Islet of Langerhans (tissue), 1 donor: ENCODE measurements around the gene CD81.

ENCODE experiments used
- FAIRE-seq: peaks from one replicate; lab custom pipeline; 2011; peaks lifted over from hg19 to GRCh38; lab: Jason Lieb, UNC

Gene CD81

DNA sequence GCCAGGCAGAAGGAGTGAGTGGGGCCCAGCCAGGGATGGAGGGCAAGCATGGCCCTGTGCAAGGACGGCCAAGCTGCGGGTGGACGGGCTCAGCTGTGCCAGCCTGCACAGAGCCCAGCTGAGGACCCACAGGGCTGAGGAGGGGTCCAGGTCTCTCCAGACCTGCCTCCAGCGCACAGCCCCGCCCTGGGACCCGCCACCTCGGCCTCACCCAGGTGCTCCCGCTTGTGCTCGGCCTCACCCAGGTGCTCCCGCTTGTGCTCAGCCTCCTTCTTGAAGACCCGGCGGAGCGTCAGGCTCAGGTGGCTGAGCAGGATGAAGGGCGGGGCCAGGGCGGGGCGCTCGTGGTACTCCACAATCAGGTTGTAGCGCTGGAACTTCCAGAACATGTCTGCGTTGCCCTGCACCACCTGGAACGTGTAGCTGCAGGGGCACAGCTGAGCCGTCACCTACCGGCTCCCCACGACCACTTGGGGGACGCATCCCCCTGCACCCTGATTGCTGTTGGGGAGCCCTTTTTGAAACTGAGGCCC lies 29.8 kb downstream of the CD81 start:
- FAIRE-seq, result no peak

DNA sequence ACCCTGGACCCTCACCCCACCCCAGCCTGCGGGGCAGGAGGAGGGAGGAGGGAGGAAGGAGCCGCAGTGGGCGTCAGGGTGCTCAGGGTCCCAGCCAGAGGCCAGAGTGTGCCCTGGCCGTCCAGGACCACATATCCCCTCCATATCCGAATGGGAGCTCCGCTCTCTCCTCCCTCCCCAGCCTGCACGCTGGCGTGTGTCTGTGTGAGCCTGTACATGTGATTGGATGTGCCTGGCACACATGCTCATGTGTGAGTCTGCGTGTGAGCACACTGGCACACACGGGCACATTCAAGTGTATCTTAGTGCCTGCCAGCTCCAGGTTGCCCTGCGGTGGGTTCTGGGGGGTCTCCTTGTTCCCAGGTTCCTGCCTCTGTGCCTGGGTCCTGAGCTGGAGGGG lies 31.6 kb downstream of the CD81 start:
- FAIRE-seq, result no peak

DNA sequence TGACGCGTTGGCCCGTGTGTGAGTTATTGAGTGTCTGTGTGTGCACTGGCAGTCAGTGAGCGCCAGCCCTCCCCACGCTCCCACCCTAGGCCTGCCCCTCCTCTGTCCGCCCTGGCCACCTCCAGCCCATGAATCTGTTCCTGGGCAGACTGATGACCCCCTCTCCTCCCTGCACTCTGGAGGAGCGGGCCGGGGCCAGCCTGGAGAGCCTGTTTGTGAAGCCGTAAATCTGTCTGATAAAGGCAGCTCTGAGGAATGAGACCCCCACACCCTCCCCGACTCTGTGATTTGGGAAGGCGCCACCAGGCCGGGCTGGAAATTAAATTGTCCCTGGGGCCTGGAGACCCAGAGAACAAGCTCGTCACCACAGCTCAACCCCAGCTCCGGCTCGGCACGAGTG lies 32.0 kb downstream of the CD81 start:
- FAIRE-seq, result no peak

DNA sequence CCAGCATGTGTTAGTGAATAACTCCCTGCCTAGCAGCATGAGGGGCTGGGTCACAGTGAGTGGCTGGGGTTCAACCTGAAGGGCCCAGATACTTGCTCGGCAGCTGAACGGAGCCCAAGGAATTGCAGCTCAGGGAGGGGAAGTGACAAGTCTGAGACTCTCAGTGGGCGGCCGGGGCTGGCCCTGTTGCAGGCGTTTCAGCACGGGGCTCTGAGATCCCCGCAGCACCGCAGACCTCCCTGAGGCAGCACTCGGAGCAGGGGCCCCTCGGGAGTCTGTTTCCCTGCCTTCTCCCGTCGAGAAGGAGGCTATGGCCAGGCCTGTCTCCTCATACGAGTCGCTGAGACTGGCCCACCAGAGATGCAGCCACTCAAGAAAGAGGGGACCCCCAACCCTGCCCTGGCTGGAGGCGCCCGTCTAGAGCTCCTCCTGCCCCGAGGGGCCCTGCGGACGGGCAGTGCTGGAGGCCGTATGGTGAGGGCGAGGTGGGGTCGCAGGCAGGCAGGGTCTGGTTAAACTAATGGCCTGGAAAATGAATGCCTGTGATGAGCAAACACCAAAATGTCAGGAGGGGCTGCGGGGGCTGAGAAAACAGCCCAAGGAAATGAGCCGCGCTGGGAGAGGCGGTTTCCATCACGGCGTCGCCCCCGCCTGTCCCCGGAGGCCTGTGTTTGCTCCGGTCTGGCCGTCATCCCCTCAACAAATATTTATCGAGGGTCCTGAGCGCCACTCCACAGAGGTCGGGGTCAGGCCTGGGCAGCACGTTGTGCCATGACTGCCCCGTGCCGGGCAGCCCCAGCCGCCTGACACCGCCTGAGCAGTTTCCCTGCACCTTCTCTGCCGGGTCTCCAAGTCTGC lies 32.7 kb downstream of the CD81 start:
- no peak for FAIRE-seq

DNA sequence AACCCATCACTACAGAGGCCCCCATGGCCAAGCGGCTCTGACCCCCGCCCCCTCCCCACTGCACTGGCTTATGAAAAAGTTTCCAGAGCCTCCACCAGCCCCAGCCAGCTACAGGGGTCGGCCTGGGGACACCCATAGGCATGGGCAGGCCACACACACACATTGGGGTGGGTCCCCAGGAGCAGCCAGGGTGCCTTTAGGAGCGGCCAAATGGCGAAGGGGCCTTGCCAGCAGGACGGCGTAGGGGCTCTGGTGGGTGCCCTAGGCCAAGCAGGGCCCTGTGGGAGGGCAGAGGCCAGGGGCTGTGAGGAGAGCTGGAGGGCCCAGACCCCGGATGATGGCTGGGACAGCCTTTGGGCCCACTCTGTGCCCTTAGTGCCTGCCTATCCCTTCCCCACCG lies 33.5 kb downstream of the CD81 start:
- FAIRE-seq, result no peak

DNA sequence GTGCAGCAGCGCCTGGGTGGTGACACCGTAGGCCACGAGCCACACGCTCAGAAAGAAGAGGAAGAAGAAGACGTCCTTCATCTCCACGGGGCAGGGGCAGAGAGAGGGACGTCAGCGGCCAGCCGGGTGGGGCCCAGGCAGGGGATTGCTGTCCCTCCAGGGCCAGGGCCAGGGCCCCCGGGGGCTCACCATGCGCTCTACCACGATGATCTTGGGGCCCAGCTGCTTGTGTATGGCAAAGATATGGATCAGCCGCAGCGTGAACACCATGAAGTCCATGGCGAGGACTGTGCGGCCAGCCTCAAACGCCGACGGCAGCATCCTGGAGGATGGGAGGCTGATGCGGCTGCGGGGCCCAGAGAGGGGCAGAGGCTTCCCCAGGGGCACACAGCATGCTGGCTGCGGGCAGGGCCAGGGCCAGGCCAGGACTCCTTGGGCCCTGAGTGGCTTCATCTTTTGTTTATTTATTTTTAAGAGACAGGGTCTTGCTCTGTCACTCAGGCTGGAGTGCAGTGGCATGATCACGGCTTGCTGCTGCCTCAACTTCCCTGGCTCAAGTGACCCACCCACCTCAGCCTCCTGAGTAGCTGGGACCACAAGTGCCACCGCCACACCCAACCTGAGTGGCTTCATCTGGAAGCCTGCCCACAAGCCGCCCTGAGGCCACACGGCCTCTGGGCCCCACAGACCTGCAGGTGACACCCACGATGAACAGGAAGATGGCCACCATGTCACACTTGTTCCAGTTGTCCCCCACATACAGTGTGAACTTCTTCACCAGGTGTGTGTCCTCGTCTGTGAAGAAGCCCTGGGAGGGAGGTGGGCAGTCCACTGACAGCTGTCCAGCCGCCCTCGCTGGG lies 34.6 kb downstream of the CD81 start:
- no peak for FAIRE-seq

DNA sequence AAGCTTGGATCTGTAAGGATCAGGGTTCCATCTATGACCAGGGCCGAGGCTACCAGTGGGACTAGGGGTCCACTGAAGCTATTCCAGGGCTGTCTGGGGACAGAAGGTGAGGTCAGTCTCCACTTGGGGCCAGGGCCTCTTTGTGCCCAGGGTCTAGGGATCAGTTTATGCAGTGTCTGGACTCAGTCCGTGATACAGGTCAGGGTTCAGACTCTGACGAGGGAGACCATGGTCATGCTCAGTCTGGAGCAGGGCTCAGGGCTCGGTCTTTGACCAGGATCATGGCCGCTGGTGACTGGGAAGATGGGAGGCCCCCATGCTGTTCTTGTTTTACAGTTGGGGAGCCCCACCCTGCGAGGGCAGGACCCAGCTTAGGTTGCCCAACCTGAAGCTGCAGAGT lies 35.2 kb downstream of the CD81 start:
- no peak for FAIRE-seq

DNA sequence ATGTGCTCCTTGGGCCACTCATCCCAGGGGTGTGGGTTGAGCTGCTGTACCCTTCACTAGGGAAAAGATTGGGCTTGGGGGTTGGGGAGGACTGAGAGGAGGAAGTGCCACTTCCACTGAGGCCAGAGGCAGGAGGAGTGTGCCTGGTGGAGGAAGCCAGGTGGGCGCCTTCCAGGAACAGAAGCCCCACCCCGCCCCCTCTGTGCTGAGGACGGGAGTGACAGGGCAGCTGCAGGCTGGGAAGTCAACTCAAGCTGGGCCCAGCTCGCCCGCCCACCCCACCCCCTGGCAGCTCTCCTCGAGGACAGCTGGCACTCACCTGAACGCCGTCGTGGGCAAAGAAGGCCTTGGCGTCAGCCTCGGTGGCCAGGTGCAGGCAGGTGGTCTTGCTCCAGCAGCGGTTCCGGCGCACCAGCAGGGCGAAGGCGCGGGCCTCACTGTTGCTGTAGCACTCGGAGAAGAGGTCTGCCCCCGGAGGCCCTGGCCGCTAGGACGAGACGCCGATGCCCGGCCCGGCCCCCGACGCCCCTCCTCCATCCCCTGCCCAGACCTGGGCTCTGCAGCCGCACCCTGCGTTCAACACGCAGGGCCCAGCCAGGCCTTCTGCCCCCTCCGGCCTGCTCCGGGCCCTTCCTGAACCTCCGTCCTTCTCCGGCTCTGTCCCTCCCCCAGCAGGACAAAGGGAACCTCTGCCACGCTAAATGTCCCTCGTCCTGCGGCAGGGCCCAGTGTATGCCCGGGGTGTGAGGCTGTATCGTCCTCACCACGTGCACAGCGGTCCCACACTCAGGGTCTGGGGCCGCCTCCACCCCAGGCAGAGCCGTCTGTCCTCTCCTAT lies 36.9 kb downstream of the CD81 start:
- FAIRE-seq, result no peak

DNA sequence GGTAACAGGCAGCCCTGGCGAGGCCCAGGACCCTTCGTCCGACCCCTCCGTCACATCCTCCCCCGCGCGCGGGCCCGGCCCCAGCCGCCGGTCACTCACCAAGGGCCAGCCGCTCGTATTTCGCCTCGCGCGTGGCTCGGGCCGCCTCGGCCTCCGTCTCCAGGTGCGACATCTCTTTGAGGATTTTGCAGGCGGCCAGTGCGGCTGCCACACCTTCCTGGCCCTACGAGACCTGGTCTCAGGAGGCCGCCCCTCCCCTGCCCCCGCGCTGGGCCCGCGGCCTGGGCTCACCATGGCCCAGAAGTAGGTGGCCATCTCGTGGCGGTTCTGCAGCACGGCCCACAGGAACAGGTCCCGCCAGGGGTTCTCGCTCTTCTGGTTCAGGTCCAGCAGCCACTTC lies 37.5 kb downstream of the CD81 start:
- no peak for FAIRE-seq

DNA sequence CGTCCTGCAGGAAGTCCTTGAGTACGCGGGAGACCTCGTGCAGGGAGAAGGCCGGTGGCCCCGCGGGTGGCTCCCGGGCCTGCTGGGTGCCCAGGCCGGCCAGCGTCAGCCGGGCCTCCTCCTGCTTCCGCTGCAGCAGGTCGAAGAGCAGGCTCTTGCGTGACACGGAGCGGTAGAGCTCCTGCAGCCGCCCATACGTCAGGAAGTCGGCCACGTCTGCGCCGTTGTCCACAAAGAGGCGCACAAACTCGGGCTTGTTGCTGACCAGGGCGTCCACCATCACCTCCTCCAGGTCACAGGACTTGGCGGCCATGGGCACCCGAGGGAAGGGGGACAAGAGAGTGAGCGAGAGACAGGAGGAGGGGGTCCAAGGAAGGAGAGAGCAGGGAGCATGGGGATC lies 38.1 kb downstream of the CD81 start:
- FAIRE-seq, result no peak

DNA sequence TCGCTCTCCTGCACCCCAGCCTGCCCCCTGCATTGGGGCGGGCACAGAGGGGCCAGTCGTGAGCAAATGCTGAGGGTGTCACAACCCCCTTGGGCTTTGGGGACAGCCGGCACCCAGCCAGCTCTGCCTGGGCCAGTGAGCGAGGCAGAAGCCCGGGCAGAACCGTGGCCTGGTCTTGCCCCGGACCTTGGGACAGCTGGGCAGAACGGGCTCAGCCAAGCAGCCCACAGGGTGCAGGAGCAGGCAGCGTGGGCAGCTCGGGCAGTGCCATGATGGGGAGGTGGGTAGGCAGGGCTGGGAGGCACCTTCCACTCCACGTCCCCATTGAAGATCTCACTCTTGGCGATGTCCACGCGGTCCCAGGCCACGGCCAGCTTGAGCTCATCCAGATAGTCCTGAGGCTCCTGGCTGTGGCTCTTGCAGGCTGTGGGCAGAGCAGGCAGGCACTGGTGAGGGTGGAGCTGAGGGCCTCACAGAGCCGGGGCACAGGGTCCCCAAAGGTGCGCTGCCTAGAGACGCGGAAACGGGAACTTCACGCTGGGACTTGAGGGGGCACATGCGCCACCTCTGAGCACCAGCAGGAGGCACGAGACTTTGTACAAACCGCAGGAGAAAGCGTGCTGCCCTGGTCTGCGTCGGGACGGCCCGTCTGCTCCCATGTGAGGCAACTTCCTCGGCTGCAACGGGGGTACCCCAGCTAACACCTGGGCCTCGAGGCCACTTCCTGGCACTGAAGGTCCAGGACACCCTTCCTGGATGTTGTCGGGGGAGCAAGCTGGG lies 38.7 kb downstream of the CD81 start:
- FAIRE-seq, result no peak

DNA sequence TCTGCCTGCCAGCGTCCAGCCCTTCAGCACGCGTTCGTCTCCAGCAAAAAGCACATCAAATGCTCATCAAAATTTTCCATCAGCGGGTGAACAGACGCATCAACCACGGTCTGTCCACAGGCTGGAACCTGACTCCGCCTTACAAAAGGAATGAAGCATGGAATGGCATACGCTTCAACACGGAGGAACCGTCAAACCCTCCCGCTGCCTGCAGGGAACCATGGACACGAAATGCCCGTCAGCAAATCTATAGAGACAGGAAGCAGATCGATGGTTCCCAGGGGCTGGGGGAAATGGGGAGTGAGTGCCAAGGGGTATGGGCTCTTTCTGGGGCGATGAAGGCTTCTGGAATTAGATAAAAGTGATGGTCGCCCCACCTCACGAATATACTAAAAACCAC lies 39.7 kb downstream of the CD81 start:
- FAIRE-seq, result no peak

DNA sequence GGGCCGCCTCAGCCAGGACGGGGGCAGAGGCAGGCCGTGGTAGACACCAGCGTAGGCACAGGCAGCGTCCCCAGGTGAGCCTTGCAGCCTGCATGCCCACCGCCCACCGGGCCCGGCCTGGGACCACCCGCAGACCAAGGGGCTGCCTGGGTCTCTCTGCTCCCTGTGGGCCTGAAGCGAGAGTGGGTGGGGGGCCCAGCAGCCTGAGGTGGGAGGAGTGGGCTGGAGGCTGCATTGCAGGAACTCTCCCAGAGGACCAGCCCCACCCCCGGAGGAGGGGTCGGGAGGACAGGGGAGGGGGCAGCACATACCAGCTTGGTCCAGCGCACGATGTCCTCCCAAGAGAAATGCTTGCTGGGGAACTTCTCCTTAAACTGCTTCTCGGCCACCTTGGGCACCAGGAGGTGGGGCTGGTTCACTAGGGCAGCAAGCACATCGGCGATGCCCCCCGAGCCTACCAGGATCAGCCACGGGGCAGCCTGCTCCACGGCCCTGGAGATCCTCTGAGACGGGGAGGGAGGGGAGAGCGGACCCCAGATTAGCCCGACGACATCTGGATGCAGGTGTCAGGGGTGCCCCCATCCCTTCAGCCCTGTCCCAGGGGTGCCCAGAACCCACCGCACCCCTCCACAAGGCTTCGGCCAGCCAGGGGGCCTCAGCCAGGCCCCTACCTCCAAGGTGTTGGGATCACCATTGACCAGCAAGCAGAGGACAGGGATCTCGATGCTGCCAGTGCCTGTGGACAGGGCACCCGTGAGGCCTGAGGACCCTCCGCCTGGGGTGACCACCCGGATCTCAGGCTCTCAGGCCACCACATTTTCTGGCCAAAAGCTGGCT lies 41.0 kb downstream of the CD81 start:
- FAIRE-seq, result no peak

DNA sequence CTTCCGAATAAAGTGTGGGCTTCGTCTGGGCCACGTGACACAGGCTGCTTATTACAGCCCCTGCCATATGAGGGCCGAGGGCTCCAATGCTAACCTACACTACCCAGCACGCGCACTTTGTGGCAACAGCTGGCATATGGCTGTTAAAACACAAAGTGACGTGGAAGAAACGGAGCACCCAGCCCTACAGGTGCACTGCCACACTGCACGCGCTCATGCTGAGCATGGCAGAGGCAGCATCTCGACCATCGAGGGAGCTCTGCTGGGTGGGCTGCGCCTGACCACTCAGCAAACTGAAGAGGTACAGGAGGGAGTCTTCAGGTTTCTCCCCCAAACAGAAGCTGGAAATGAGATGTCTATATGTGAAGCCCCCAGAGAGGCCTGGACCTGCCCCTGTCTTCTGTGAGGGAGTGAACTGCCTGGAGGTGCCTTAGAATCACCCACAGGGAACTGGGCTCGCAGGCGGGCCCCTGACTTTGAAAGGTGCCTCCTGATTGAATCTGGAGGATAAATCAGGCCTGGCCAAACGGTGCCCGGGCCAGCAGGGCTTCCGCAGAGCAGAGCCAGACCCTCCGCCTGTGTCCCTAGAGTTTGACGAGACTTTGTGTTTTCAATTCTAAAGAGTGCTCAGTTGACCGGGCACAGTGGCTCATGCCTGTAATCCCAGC lies 41.7 kb downstream of the CD81 start:
- no peak for FAIRE-seq

DNA sequence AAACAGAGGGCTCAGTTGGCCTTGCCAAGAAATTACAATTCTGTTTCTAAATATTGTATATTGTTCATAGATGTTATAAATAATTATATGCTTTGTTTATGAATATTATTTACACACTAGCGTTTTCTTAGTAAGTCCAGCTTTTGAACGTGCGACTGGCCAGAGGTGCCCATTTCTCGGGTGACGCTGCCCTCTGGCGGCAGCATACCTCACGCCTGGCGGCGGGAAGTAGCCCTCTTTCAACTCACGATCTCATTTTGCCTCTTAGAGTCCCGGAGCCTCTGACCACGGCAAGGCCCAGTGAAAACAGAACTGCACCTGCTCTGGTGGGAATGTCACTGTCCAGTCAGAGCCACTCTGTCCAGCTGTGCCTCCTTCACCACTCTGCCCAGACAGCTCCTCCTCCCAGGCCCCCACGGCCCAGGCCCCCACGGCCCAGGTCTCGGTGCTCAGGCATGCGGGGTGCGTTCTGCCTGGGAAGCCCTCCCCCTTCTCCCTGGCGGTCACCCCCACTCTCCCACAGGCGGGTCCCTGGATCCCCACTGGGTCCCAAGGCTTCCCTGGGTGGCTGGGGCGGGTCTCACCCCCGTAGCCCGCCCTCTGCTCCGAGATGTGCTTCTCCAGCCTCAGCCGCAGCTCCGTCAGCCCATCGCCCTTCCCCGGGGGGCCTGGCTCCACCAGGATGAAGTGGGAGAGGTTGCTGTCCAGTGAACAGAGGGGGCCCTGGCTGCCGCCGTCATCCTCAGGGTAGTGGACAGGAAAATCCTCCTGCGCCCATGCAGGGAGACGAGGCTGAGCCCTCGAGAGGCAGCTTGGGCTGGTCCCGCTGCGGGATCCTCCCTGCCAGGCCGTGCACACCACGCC lies 42.8 kb downstream of the CD81 start:
- peak; percentile 56 for FAIRE-seq

DNA sequence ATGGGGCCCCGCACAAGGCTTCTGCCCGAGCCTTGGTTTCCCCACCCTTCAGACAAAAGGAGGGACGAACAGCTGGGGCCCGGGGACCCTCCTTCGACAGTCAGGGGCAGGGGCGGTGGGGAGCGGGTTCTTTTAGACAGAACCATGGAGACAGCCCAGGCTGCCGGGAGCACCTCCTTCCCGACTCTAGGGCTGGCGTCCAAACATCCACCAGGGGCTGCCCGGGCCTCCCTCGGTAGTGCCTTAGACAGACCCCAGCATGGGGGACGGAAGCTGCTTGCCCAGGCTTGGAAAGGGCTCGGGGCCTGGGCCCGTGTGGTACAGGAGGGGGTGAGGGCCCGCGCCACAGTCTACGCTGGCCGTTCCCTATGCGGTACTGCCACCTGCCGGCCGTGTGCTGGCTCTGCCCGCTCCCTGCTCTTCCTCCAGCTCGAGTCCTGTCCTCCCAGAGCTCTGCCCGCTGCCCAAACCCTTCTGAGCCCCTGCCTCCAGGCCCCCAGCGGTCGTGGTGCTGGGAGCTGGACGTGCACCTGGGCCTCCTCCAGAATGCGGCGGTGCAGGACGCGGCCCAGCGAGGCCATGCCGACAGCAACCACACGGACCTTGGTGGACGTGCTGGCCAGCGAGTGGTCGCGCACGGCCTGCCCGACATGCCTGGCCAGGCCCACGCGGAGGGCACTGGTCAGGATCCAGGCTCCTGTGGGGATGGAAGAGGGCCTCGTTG lies 43.6 kb downstream of the CD81 start:
- no peak for FAIRE-seq

DNA sequence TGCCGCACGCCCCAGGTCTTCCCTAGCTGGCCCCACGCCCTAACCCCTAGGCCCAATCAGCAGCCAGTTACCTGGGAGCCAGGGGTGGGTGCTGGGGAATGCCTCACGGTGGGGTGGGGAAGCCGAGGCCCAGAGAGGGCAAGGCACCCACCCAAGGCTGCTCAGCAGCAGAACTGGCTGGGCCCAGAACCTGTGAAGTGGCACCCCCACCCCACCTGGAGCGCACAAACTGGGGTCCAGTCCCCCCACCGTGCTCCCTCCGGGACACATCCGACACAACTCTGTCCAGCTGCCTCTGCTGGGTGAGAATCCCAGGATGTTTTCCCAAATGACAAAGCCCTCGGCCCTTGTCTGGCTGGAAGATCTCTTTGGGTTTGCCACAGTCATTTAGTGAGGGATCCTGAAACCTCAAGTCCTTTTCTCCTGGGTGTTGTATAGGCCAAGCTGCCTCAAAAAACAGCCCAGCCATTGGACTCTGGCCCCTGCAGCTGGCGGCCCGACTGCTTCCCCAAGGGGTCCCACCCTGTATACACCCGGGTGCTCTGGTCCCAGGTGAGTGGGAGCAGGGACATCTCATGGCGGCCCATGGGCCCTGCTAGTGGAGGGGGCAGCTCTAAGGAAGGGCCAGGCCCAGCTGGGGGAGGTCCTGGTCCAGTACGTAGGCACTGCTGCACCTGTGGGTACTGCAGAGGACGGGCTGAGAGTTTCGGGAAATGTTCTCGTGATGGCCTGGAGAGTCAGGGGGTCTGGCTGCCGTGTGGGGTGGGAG lies 44.3 kb downstream of the CD81 start:
- FAIRE-seq, result no peak

DNA sequence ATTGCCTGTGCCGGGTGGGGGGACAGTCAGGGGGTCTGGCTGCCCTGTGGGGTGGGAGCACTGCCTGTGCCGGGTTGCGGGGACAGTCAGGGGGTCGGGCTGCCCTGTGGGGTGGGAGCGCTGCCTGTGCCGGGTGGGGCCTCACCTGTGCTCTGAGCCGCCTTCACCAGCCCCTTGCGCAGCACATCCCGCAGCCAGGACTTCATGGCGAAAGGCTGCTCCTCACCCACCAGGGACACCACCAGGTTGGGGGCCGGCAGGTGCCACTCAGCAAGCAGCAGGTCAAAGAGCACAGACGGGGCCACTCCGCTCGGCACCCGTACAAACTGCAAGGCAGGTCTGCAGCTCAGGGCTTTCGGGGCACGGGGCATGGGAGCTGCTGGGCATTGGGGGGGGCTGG lies 44.9 kb downstream of the CD81 start:
- no peak for FAIRE-seq
